ENCODE measurements around the gene TYW1B.
"Not testable (repeated sequence)": the region's sequence is repeated elsewhere in the genome, so short reads cannot be mapped to it uniquely, and the experiment has no call there.

Gene TYW1B

GRCh38 chr7:72808511-72808910 is 19.5 kb downstream of the TYW1B start:
- DNase-seq: not testable (repeated sequence)

- DNase-seq: not testable (repeated sequence)
These were observed 21.1 kb downstream of the TYW1B start for GRCh38 chr7:72806851-72807250.

DNA sequence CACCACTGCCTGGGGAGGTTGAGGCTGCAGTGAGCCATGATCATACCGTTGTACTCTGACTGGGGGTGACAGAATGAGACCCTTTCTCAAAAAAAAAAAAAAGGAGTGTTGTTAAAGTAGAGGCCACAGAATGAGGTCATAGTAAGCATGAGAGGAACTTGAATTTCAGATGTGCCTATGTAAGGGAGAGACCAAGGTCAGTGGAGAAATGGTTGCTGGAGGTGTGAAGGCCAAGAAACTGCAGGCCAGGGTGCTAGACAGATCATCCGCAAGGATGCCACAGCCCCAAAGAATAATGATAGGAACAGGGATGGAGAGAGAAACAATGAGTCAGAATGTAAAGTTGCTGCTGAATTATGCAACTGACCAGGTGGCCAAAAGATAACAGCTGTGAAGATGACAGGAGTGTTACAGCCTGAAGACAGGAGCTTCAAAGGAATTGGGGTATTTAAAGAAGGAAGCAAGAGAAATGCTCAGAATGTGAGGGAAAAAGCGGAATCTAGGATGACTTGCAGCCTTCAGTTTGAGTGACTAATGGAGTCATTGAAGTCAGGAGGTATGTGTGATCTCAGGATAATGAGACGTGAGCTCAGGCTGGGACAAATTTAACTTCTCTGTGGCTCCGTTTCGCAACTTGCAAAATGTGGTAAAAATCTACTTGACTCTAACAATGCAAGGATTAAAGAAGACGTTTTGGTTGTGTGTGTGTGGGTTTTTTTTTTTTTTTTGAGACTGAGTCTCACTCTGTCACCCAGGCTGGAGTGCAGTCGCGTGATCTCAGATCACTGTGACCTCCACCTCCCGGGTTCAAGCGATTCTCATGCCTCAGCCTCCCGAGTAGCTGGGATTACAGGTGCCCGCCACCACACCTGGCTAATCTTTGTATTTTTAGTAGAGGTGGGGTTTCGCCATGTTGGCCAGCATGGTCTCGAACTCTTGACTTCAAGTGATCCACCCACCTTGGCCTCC is 22.2 kb downstream of the TYW1B start:
- DNase-seq: no peak

- DNase-seq: not testable (repeated sequence)
These were observed 24.2 kb downstream of the TYW1B start for GRCh38 chr7:72803778-72804177.

GRCh38 chr7:72801564-72801963 is 26.4 kb downstream of the TYW1B start:
- not testable (repeated sequence) for DNase-seq

DNA sequence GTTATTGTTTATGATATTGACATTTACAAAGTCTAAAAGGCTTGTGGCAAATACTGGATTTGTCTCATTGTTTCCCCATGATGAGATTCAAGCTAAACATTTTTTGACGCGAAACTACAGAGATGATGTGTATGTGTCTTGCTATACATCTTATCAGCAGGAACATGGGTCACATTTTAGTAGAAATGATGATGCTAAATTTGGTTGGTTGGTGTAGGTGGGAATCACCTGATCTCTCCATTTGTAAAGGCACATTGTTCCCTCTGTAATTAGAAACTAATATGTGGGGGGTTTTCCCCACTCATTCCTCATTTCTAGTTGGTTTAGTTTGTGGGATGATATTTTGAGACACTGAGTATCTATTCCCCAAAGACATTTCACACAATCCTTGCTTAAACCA is 32.6 kb downstream of the TYW1B start:
- not testable (repeated sequence) for DNase-seq

GRCh38 chr7:72793791-72794190 is 34.2 kb downstream of the TYW1B start:
- DNase-seq: no peak

DNA sequence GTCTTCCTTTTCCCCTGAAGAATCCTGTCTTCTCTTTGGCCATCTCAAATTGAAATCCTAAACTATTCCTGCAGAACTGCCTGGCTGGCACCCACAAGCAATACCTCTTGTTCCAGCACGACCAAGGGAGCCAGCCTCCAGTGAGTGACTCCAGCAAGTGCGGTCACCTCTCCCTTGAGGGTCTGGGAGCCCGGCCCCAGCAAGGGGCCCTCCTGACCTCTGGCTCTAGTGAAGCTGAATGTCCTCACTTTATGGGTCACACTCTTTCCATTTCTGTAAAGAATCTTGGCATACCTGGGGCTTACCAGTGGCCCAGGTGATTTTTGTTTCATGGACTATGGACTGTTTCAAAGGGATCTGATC is 37.3 kb downstream of the TYW1B start:
- DNase-seq: not testable (repeated sequence)

GRCh38 chr7:72790048-72790697 is 37.8 kb downstream of the TYW1B start:
- peak; percentile 60 for DNase-seq

DNA sequence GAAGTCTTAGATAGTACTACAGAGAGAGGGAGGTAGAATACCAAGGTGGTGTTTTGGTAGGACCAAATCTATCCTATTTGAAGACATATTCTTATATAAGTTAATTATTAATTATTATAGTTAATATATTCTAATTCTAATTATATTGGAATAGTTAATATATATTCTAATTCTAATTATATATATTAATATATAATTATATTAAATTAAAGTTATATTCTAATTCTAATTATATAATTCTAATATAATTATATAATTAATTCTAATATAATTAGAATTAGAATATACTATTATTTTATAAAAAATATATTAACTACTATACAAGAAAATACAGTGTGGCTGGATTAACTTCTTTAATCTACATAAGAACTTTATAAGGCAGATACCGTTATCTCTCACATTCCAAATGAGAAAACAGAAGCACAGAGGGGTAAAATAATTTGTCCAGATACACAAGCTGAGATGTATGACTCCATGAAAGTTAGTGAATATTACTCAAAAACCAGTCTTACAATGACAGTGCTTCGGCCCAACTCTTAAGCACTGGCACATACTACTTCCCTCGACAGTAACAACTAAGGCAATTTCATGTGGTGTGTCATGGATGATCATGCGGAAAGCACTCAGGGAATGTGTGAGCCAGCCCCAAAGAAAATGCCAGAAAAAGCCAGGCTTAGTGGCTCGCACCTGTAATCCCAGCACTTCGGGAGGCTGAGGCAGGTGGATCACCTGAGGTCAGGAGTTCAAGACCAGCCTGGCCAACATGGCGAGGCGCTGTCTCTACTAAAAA is 42.6 kb downstream of the TYW1B start:
- DNase-seq: no peak

DNA sequence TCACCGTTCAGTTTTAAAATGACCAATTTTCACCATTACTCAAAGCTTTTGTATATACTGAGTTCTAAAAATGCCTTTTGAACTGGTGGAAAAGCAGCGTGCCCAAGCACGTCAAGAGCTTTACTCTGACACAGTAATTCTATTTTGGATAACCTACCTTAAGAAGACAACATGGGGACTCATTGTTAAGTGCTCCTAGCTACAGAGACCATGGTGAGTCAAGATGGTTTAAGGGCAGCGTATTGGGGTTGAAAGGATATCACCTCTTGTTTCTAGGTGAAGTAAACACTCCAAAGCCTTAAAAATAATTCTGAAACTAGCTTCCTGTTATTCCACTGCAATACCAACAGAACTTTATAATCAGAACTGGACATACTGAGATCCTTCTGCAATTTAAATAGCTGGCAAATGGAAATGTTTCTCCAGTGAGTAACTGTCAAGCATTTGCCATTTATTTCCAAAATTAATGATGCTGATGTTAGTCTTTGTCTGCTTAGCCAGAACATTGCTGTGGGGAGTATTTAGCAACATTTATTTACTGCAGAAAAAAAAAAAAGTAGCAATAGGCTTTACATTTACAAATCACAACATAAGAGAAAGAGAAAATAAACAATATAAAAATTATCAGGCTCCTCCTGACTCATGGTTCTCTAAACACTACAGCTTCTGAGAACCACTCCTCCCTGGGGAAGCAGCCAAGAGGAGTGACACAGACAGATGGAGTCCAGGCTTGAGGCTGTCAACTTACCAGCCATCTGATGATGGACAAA is 44.2 kb downstream of the TYW1B start:
- peak; percentile 60 for DNase-seq

- no peak for DNase-seq
These were observed 46.4 kb downstream of the TYW1B start for GRCh38 chr7:72781631-72782030.

GRCh38 chr7:72781161-72781560 is 46.8 kb downstream of the TYW1B start:
- DNase-seq: no peak

DNA sequence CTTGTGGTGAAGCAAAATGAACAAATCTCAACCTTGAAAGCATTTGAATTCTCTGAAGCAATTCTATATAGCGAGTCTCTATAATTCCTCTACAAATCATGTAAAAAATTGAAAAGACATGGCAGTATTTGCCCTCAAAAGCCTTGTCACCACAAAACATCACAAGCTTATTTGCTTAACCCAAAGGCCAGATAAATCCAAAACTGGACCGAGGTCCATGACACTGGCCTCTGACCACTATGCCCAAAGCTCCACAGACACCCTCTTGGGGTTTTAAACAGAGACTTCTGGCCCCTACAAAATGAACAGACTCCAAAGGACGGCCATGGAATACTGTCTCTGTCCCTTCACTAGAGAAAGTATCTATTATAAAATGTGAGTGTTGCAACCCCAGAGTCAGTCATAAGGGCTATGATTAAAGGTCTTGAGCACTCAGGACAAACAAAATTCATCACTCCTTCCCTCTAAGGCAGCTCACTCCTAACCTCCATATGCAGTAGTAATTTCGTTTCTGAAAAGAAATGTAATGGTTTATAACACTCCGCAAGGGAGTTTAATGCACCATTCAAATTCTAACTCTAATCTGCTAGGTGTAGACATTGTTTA is 47.6 kb downstream of the TYW1B start:
- DNase-seq: not testable (repeated sequence)

- DNase-seq: not testable (repeated sequence)
These were observed 50.8 kb downstream of the TYW1B start for GRCh38 chr7:72777167-72777566.

DNA sequence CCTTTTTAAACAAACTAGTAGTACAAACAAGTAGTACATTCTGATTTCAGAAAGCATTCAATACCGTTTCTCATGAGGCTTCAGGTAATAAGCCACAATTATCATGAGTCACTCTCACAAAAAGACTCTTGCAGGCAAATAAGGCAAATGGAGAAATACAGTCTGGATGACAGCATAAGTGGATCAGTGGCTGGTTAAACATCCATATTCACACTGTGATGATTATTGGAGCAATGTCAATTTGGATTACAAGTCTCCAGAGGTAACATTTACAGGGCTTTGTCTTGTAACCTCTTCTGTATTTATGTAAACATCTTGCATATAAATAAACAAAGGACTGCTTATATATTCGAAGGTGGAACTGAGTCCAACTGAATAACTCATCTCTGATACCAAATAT is 55.4 kb downstream of the TYW1B start:
- not testable (repeated sequence) for DNase-seq

DNA sequence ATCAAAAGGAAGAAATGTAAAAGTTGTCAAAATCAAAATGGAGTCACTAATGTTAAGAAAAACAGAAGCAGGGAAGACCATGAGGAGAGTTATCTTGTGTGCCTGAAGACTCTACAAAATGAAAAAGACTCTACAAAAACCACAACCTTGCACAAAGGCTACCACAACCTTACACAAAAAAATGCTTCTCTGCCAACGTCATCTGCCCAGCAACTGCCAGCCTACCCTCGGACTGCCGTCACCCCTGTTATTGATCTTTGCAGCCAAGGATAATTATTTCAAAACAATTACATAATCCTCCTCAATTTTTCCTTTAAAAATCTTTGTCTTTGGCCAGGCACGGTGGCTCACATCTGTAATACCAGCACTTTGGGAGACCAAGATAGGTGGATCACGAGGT is 61.0 kb downstream of the TYW1B start:
- not testable (repeated sequence) for DNase-seq

DNA sequence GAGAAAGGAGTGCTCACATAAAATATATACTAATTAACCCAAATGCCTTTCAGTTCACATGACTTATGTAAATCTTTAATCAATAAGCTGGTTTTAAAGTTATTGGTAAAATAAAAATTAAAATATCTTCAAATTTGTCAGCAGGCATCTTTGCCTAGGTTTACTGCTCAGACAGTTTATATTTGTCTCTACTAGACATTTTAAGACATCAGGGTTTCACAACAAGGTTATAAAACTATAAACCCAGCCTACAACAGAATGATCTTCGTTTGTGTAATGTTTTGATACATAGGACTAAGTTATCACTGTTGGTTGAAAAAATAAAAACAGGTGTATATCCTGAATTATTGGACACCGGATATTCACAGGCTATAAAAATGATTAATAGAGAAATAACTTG is 67.4 kb downstream of the TYW1B start:
- DNase-seq: no peak

DNA sequence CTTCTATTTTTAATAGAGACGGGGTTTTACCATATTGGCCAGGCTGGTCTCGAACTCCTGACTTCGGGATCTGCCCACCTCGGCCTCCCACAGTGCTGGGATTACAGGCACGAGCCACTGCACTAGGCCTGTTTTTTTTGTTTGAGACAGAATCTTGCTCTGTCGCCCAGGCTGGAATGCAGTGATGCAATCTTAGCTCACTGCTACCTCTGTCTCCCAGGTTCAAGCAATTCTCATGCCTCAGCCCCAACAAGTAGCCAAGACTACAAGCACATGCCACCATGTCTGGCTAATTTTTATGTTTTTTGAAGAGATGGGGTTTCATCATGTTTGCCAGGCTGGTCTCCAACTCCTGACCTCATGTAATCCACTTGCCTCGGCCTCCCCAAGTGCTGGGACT is 73.7 kb downstream of the TYW1B start:
- no peak for DNase-seq

DNA sequence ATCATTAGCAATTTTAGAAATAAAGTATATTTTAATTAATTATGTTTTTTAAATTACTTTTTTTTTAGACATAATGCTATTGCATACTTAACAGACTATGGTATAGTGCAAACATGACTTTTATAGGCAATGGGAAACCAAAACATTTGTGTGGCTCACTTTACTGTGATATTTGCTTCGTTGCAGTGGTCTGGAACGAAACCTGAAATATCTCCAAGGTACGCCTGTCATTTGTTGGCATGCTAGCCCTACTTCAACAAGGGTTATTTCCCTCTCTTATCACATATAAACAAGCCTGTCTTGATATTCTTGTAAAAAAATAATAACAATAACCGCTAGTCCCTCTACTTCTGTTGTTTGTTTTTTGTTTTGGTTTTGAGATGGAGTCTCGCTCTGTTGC is 74.2 kb downstream of the TYW1B start:
- no peak for DNase-seq

GRCh38 chr7:72753229-72753628 is 74.8 kb downstream of the TYW1B start:
- not testable (repeated sequence) for DNase-seq

DNA sequence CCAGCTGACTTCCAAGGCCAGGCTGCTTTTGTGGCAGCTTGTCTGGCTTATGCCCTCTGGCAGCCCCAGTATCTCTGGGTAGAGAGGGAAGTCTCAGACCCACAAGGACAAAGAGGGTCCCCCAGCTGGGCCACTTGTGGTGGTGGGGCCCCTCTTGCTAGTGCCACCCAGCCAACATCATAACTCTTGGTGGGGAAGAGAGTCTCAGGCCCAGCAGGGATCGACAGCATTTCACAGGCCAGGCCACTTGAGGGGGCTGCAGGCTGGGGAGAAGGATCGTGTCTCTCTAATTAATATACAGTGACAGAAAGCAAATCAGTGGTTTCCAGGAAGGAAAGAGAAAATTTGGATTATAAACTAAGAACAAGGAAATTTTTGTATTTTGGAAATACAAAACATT is 76.0 kb downstream of the TYW1B start:
- peak; percentile 21 for DNase-seq

All from right hindlimb (tissue), 1 donor.